ENCODE measurements around the gene TGM2.

TGM2 gene

DNA sequence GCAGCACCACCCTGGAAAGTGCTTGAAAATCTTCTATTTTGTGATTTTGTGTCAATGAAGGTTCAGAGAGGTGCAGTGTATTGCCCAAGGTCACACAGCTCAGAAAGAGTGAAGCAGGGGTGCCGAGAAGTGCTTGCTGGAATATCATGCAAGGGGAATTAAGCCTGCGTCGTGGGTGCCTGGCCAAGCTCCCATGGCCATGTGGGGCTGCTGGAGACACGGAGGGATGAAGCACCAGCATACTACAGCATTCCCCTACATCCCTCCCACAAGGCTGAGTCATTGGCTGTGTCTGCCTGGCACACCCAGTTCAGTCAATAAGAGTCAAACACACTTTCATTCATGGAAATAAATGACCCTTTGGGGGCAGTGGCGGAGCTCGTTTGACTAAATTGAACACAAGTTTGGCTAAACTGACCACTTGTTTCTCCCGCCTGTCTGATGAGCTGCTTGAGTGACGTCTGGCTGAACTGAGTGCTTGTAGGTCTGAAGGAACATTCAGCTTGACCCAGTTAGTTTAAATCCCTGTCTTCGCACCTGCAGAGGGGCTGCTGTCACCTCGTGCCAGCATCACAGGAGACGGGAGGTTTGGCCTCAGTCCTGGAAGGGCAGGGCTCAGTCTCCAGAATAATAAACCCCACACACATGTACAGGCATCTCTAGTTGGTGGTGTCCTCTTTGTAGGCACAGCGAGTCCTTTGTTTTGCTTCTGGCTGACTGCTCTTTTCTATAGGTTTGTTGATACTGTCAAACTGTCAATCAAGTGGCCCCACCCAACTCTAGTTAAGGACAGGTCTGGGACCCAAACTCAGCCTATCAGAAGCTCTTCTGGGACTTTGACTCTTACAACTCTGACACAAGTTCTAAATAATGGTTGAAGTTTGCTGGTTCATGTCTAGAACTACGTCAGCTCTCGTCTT is 8.4 kb upstream of the TGM2 start:
- no peak for DNase-seq

DNA sequence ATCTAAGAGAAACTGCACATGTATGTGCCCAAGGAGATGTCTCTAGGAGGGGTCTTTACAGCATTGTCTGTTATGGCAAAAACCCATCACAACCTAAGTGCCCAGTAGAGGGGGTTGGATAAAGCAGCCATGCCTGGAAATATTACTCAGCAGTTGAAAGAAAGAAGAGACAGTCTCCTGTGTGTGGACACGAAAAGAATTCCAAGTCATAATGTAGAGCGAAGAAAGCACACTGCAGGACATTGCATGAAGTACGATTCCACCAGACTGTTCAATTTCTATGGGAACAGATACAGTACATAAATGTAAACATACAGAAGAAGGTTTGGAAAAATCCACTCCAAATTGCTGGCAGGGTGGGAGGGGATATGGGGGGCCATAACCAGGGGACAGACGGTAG is 7.3 kb upstream of the TGM2 start:
- peak in 1 of 3 experiments; percentile 14 for DNase-seq

DNA sequence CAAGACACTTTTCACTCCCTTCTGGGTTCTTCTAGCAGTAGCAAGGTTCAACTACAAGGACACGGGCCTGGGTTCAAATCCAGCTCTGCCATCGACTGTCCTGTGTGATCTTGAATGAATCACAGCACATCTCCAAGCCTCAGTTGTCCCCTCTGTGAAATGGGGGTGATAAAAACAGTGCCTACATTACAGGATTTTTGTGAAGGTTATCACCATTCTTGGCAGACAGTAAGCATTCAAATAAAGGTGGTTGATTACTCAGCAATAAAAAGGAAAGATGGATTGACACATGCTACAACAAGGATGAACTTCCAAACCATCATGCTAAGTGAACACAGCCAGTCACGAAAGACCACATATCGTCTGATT is 6.6 kb upstream of the TGM2 start:
- DNase-seq, result no peak

DNA sequence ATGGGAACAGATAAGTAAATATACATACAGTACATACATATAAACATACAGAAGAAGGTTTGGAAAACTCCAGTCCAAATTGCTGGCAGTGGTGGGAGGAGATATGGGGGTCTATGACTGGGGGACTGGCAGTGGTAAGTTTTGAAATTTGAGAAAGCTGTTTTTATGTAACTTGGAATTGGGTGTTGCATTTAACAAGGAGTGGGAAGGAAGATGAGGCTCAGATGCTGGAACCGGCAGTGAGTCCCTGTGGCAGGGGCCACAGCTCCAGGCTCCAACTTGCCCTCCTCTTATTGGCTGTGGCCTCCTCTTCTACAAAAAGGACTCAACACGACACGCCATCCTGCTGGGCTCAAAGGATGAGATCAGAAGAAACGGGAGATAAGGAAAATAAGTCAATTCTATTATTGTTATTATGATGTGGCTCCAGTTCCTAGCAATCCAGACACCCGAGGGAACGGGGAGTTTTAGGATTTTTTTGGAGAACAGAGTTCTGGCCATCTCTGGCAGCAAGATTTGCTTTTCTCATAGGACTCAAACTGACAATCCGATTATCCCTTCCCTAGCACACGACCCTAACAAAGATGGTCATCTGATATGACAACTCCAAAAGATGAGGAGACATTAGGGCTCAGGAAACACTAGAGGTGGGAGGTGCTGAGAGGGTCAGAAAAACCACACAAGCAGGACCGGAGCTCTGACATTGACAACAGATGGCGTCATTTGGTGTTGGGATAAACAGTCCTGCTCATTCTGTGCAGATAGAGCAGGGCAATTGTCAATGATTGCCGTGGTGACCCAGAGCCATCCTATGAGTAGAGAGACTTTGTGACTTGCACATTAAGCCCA is 6.0 kb upstream of the TGM2 start:
- DNase-seq, result no peak

DNA sequence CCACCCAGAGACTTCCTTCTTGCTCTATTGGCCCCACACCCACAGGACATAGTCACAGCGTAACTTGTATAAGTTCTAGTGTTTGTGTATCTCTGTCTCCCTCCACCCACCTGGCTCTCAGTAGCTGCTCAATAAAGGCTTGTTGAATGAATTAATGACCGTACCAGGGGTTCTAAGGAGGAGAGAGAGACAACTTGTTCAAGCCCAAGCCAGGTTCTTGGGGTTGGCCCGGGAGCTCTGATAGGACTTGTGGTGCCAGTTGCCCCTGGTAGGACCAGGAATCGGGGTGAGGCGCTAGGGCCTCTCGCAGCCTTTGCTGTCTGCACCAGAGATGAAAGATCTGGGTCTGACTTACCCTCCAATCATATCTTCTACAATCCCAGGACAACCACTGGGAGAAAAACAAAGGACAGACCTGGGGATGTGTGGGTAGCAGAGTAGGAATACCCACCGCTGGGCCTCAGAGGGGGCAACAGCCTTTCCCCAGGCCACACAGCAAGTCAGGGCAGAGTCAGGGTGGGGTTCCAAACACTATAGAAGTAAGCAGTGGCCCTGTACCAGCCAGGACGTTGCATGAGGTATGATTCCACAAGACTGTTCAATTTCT is 5.3 kb upstream of the TGM2 start:
- DNase-seq, result no peak

DNA sequence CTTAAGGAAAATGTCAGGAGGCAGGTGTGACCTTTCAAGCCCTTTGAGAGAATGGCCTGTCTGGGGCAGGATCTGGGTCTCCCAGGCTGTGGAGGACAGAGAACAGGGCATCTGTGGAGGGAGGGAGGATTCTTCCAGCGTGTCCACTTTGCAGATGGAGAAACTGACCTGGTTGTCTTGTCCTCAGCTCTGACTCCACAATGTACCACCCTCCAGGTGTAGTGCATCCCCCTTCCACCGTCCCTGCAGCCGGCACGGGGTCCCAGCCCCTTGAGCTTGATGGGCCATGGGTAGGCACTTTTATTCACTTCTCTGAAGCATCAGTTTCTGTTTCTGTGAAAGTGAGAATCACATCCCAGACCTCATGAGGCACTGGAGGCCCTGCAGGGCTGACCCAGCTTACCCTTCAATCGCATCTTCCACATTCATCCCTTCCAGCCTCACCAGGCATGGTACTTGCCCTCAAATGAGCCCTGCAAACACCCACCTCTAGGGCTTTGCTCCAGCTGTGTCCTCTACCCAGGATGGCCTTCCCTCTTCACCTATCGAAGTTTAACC is 4.6 kb upstream of the TGM2 start:
- no peak for DNase-seq

DNA sequence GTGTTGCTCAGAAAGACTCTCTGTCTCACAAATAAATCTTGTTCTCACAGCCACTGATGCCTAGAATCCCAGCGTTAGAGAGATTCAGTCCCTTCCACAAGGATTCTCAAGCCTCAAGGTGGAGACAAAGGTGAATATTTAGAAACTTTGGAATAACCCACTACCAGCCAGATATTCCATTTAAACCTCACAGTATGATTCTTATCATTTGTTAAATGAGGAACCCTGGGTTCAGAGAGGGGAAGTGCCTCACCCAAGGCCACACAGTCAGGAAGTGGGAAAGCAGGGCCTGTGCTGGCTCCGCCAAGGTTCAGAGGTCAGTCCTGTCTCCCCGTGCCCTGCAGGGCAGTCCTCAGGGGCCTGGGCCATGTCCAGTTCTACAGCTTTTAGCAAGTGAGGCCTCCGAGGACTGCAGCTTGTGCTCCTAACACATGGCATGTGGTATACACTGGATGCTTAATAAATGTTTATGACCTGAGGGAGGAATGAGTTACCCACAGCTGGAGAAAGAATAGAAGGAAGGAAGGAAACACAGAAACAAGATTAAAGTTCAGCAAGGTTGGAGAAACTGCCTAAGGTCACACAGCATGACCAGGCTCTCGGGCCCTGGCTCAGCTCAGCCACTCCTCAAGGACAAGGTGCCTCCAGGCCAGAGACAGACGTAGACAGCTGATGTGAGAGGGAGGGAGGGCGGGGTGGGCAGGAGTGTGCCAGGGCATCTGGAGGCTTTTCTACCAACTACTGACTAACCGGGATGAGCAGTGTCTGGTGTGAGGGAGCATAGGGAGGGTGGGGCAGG is 3.9 kb upstream of the TGM2 start:
- DNase-seq, result no peak

DNA sequence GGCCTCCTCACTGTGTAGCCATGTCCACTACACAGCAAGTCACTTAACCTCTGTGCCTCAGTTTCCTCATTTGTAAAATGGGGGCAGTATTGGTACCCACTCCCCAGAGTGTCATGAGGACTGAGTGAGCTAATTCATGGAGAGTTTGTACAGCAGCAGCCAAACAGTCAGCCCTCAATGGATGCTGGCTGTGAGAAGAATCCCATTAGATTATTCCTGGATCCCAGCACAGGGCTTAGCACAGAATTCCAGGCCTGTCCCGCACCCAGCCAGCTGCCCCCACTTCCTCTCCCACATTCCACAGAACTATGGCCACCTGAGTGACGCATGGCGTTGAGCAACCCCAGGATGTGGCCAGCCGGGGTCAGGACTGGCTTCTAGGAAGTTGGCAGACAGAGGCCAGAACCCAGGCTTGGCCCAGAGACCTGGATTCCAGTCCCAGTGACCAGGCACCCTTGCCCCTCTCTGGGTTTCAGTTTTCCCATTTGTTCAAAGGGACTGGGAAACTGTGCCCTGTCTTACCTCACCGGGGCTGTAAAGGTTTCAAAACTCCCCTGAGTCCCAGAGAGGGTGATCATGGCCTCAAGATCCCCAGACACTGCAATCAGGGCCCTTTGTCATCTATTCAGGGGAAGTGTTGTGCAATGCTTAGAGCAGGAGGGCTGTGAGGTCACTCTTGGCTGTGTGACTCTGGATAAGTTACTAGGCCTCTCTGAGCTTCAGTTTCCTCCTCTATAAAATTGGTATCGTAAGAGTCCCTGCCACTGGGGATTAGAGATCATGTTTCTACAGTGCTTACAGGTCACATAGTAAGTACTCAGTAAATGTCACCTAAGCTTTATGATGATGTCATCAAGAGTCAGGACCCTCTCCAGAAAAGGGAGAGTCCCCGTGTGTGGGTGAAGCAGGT is 3.0 kb upstream of the TGM2 start:
- DNase-seq, result no peak

DNA sequence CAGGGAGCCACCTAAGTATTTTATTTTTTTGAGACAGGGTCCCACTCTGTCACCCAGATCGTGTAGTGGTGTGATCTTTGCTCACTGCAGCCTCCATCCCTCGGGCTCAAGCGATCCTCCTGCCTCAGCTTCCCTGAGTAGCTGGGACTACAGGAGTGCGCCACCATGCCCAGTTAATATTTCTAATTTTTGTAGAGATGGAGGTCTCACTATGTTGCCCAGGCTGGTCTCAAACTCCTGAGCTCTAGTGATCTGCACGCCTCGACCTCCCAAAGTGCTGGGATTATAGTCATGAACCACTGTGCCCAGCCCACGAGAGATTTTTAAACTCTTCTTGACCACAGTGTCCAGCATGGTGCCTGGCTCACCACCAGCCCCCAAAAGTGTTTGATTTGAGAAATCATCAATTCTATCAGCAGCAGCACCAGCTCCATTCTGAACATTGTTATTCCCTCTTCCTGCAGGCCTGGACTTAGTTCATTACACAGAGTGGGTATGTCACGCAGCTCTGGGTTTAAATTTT is 2.3 kb upstream of the TGM2 start:
- no peak for DNase-seq

DNA sequence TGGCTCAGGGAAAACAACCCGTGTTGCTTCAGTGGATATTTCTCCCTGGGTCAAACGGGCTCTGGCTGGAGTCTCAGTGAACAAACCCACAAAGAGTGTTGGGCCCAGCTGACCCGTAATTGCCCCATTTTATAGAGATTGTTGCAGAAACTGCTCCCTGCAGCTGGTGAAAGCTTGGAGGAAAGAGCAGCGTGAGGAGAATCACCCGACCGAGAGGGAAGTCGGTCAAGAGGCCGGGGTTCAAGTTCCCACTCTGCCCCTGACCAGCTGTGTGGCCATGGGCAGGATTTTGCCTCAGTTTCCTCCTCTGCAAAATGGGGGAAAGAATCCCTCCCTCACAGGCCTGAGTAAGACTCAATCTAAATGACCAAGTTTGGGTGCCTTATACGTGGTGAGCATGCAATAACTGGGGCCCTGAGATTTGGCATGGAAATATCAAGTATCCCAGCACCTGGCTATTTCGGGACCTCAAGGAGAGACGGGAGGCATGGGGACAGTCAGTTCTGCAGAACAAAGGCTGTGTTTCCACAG is 1.7 kb upstream of the TGM2 start:
- no peak for DNase-seq

DNA sequence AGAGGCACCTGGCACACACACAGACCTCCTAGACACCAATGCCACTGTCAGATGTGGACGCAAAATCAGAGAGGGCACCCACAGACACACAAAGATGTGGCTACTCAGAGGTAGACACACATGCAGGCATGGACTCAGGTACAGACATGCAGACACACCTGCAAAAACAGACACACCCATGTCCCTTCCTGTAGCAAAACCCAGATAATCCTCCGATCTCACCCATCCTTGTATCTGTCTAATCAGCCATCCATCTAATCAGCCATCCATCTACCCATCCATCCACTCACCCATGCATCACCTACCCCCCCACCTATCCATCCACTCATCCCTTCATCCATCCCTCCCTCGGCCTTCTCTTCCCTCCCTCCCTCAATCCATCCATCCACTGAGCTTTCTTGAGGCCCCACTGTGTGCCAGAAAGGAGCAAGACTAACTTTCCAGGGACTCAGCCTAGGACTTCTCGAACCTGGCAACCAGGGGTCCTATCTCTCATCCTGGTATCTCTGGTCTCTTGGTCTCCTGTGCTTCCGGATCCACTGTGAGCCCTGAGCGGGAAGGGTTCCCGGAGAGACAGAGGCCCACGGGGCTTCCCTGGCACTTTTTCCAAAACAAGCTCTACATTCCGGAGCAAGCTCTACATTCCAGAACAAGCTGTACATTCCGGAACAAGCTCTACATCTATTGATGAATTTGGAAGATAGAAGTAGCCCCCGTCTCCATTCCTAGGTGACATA is 1.1 kb upstream of the TGM2 start:
- DNase-seq, result no peak

DNA sequence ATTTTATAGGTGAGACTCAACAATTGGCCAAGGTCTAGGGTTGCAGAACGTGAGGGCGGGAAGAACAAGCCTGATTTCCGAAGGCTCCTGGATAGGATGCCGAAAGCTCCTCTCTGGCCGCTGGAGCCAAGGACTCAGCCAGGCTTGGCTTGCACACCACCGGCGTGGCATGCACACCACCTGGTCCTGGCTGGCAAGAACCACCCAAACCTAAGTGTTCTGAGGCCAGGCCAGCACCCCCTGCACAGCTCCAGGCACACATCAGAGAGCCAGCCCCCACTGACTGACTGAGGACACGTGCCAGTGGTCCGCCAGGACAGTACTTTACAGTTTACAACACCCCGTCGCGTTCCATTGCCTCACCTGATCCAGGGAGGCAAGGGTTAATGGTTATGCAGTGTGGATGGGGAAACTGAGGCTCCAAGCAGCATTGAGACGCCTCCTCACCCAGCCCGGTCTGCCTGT is 414 bp downstream of the TGM2 start:
- no peak for DNase-seq

DNA sequence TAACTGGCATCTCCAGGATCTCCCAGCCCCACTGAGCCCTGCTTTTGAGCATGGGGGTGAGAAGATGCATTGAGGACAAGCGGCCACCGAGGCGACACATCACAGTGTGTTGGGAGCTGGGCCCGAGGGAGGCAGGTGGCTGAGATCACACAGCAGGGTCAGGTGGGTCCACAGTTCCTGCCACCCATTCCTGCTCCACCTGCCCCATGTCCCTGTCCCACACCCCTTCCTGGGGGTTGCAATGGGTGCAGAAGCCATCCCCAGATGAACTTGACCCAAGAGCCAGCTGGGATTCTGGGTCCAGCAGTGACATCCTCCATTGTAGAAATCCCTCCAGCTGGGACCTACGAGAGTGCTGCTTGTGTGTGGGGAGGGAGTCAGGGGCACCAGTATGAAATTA is 1.0 kb downstream of the TGM2 start:
- DNase-seq, result no peak

DNA sequence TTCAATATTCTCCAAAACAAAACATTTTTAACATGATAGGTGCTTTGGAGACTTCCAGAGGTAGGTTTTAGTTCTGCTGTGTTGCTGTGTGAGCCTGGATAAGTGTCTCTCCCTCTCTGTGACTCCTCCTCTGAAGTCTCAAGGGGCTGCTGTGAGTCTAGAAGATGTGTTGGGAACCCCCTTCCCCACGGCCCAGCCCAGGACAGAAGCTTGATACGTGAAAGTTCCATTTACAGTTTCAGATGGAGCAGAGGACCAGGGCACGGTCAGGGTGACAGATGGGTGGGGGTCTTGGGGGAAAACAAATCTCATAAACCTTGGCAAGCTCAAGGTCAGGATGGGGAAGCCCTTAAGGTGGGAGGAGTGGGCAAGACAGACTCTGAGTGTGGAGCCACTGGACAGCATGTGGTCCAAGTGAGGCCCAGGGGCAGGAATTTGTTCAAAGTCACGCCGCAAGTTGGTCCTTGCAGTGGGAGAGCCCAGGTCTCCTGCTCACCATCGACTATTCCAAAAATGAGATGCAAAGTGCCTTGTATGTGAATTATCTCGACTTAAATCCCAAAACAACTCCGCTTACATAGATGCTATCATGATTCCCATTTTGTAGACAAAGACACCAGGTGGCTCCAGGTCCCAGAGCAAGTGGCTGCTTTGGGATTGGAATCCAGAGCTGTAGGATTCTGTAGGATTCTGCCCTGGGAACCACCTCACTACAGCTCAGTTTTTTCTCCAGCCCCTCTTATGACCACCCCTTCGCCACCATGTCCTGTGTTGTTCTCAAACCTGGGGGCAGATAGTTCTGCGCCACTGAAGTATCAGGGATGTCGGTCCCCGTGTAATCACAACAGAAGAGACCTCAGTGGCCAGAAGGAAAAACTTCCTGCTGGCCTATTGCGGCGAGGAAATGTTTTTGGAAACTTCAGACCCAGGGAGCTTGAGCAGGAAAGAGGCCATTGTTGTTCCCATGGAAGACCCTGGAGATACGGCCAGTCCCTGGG is 1.9 kb downstream of the TGM2 start:
- DNase-seq, result no peak

DNA sequence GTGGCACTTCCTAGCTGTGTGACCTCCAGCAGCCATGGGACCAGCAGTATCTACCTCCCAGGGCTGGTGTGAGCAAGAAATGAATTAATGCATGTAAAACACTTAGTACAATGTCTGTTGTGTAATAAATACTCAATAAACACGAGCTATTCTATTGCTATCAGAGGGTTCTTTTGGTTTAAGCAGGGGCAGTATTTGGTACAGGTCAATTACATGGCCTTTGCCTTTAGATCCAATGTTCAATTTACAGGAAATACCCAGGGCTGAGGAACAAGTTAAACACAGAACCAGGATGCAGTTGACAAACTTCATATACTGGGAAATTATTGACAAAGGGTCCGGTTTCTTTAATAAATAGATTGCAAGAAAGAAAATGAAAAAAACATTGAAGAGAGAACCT is 2.9 kb downstream of the TGM2 start:
- DNase-seq, result no peak

DNA sequence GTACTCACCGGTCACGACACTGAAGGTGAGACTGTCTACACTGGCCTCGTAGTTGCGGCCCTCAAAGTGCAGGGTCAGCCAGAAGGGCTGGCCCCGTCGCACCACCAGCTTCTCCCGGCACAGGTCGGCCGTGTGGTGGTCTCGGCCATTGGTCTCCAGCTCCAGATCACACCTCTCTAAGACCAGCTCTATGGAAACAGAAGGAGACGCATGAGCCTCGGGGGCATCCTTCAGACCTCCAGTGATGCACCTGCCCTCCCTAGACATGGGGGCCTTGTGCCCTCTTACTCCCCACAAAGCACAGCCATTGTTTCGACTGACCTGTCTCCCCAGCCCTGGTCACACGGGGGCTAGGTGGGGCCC is 3.7 kb downstream of the TGM2 start:
- DNase-seq, result no peak

DNA sequence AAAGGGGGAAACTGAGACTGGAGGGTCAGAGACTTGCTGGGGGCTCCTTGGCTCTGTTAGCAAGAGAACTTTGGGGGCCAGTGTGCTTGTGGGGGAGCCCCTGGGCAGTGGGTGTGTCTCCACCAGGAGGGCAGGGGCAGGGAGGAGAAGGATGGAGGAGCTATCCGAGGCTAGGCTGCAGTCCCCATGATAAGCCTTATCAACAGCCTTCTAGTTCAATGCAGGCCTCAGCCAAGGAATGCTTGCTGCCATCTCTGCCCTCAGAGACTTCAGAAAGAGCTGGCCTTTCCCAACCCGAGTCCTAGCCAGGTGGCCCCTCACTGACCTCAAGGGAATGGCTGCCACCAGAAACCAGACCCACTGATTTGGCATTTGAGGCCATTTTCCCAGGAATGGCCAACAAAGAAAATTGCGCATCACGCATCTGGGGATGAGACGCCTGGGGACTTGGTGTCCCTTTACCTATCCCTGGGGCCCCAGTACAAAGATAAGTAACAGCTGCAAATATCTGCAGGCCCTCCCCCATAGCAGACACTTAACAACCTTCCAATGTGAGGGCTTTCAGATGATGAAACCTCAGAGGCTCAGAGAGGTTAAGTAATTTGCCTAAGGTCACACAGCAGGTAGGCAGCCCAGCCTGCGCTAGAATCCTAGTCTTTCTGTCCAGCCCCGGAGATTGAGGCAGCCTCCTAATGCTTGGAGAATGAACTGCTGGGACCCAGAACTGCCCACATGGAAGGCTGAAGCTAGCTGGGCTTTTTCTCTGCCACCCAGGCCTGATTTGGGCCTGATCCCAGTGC is 4.9 kb downstream of the TGM2 start:
- no peak for DNase-seq

DNA sequence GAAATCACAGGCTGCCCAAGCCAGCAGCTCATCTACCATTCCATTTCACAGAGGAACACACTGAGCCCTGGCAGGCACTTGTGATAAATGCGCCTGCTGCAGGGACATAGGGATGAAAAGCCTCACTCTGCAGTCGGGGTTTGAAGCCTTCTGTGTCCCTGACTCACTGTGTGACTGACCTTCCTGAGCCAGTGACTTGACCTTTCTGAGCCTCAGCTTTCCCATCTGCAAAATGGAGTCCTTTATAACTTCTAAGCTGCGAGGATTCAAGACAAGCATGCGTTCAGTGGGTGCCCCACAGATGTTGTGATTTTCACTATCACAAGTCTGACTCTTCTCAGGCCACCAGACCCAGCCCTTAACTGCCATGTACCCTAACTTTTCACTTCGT is 5.5 kb downstream of the TGM2 start:
- no peak for DNase-seq
